Jurkat, Clone E6-1 (cell line): ENCODE data around the gene ATF6. TPM values are rescaled to one million over a fixed set of nuclear protein-coding genes. Genes with fewer than 3 reads are reported as not detected.
"Not testable (repeated sequence)": the region's sequence is repeated elsewhere in the genome, so short reads cannot be mapped to it uniquely, and the experiment has no call there.

Experiments used
- DNase-seq: peaks from one replicate; pipeline ENCODE4 v3.0.0-alpha.2; 2011; ENCODE audit warnings: low read depth, low spot score
- H3K4me3 ChIP-seq: 2 replicates; pipeline ENCODE4 v1.5.1; 2011; ENCODE audit warnings: mild to moderate bottlenecking, low read length, control low read depth, moderate library complexity
- polyA plus RNA-seq: library from polyadenylated mRNA; unstranded; fragments of >200 nt; gene quantifications from one replicate; pipeline ENCODE4 v1.2.1, GENCODE V29; 2012; ENCODE audit warnings: missing spikeins; ENCODE audit not compliant: insufficient read length, insufficient read depth

Gene ATF6, protein sequence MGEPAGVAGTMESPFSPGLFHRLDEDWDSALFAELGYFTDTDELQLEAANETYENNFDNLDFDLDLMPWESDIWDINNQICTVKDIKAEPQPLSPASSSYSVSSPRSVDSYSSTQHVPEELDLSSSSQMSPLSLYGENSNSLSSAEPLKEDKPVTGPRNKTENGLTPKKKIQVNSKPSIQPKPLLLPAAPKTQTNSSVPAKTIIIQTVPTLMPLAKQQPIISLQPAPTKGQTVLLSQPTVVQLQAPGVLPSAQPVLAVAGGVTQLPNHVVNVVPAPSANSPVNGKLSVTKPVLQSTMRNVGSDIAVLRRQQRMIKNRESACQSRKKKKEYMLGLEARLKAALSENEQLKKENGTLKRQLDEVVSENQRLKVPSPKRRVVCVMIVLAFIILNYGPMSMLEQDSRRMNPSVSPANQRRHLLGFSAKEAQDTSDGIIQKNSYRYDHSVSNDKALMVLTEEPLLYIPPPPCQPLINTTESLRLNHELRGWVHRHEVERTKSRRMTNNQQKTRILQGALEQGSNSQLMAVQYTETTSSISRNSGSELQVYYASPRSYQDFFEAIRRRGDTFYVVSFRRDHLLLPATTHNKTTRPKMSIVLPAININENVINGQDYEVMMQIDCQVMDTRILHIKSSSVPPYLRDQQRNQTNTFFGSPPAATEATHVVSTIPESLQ
- 15.0 TPM for polyA plus RNA-seq

GRCh38 chr1:161766102-161766981, at the start of gene ATF6:
TSS of gene ATF6 (plus strand) at chr1:161766320. CDS start at chr1:161766361, 41 bp downstream.
- H3K4me3 ChIP-seq: peak within 1 kb of the TSS; percentile 98
- peak; percentile 89 for DNase-seq

DNA sequence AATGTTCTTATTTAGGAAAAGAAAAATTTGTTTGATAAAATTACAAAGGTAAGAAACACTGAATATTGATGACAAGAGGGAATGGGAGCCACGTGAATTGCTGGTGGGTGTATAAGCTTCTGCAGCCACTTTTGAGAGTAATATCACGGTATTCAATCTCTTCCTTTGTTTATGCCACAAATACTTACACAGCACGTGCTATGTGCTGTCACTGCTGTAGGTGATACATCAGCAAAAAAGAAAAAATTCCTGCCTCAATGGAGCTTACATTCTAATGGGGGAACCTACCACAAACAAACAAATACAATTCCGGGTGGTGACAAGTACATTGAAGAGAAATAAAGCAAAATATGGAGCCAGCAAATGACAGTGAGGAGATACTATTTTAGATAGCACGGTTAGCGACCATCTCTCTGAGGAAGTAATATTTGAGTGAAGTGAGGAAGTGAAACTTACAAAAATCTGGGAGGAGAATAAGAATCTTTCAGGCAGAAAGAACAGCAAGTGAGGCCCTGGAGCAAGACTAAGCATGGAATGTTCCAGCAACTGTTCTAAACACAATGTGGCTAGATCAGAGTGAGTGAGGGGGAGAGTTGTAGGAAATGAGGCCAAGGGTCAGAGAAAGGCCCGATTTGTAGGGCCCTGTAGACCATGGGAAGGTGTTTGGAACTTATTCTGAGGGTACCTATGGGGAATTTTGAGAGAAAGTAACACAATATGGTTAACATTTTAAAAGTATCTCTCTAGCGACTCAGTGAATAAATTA, 47.4 kb upstream of the ATF6 start:
- no peak overlapping the region for H3K4me3 ChIP-seq
- DNase-seq: no peak

DNA sequence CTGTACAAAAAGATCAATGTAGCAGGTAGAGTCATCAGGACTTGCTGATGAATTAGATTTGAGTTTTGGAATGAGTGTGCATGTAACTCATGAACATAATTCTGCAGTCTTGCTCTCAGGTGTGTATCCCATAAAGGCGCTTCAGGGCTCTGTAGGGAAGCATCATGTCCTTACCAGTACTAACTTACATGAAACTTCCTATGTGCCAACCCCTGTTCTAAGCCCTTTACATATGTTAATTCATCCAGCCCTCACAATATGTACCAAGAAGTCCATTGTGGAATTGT, 46.9 kb upstream of the ATF6 start:
- H3K4me3 ChIP-seq: no peak overlapping the region
- no peak for DNase-seq

- H3K4me3 ChIP-seq: no peak overlapping the region
These were observed 45.7 kb upstream of the ATF6 start for GRCh38 chr1:161720422-161720821.

GRCh38 chr1:161720956-161721737, 45.0 kb upstream of the ATF6 start, which contains the start of gene FCRLB:
TSS of gene FCRLB (plus strand) at chr1:161721544. CDS start at chr1:161722673, 1,129 bp downstream.
- no peak within 1 kb of the TSS for H3K4me3 ChIP-seq

More at GRCh38 chr1:161720422-161720821, 45.7 kb upstream of the ATF6 start:
- no peak for DNase-seq

GRCh38 chr1:161721738-161722343, 44.3 kb upstream of the ATF6 start:
- no peak overlapping the region for H3K4me3 ChIP-seq
- DNase-seq: no peak

More at GRCh38 chr1:161720956-161721737, 45.0 kb upstream of the ATF6 start, which contains the start of gene FCRLB:
- DNase-seq: no peak

DNA sequence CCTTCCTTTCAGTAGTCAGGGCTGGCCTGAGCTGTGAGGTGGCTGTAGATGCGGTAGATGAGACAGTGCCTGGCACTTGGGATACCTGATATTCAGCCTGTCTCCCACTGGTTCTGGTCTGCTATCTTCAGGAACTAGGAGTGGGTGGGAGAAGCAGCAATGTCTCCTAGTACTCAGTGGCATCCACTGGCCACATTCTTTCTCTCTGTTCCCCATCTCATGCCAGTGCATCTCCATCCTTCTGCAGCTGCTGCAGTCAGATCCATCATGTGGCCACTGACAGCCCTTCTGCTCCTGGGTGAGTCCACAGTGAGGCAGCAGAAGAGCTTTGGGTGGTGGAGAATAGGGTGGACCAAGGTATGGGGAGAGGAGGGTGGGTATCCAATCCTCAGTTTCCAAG, 43.7 kb upstream of the ATF6 start:
- H3K4me3 ChIP-seq: no peak overlapping the region
- no peak for DNase-seq

- H3K4me3 ChIP-seq: no peak overlapping the region
- no peak for DNase-seq
These were observed 42.5 kb upstream of the ATF6 start for GRCh38 chr1:161723459-161724141.

GRCh38 chr1:161725258-161725907, 40.7 kb upstream of the ATF6 start:
- not testable (repeated sequence) for DNase-seq
- H3K4me3 ChIP-seq: peak overlapping the region; percentile 55; the same call in 1 of the 2 replicates

DNA sequence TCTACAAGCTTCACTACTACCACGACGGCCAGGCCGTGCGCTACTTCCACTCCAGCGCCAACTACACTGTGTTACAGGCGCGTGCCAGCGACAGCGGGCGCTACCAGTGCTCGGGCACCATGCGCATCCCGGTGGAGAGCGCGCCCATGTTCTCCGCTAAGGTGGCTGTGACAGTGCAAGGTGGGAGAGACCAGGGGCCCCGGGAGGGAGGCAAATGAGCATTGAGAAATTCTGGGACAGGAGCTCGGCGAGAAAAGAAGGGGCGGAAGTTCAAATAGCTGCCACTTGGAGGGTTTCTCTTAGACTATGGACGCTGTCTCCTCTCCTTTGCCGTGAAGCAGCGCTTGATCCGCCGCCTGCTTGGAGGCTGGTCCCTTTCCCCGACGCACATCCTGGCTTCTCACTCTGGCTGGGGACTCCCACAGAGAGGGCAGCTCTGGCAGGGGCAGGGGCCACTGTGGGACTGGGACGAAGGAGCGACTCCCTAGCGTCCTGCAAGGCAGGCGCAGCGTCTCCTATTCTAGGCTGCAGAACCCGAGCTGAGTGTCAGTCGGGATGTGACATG, 40.1 kb upstream of the ATF6 start:
- peak overlapping the region; percentile 55 for H3K4me3 ChIP-seq
- DNase-seq: no peak

DNA sequence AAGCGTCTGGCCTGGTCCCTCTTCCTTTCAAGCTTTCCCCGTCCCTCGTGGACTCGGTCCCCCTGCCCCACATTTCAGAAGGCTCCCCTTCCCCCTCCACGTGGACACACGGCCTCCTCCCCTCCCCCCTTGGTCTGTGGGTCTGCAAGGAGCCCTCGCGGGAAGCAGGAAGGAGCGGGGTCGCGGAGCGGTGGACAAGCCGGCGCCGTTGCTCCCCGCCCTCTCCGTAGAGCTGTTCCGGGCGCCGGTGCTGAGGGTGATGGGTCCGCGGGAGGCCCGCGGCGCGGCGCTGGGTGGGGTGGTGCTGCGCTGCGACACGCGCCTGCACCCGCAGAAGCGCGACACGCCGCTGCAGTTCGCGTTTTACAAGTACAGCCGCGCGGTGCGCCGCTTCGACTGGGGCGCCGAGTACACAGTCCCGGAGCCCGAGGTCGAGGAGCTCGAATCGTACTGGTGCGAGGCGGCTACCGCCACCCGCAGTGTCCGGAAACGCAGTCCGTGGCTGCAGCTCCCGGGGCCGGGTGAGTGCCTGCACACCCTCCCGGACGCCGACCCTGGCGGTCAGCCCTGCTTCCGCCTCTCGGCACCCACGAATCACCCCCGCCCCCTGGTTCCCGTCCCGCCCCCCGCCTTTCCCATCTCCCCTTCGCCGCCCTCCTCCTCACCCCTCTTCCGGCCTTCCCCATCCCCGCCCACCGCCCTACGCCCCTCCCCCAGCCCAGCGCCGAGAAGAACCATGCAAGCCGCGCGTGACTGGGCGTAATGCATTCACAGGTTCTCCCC, 39.5 kb upstream of the ATF6 start:
- DNase-seq: no peak
- H3K4me3 ChIP-seq: peak overlapping the region; percentile 55

- peak overlapping the region; percentile 55 for H3K4me3 ChIP-seq
- DNase-seq: peak; percentile 89
These were observed 38.7 kb upstream of the ATF6 start for GRCh38 chr1:161727256-161727924.

DNA sequence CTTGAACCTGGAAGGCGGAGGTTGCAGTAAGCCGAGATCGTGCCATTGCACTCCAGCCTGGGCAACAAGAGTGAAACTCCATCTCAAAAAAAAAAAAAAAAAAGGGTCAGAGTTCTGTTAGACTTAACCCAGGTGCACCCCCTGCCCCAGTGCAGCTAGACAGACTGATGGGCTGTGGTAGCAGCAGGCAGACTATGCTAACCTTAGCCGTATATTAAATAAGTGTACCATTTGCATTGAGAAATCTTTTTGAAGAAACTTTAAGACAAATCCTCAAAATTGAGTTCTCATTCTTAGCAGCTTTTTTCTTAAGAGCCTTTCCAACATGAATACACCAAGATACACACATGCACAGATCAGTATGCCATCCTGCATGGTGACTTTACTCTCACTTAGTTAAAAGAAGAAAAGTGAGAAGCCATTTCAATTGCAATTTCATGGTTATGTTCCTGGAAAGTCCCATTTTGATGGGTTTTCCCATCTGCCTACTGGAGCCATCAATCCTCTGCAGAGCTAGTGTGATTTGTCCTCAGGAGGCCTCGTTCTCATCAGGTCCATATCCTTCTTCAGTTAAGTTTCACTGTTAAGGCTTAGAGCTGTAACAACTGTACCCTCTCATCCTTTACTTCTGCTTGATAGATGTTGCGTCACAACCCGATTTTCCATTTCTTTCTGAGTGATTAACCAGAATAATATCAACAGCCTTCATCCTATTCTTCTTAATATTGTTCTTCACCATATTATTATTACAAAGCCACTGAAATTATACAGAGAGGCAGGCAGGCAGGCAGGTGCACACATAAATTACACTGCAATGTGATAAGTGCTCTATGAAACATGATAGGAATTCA, 37.5 kb upstream of the ATF6 start:
- DNase-seq: no peak
- H3K4me3 ChIP-seq: no peak overlapping the region

DNA sequence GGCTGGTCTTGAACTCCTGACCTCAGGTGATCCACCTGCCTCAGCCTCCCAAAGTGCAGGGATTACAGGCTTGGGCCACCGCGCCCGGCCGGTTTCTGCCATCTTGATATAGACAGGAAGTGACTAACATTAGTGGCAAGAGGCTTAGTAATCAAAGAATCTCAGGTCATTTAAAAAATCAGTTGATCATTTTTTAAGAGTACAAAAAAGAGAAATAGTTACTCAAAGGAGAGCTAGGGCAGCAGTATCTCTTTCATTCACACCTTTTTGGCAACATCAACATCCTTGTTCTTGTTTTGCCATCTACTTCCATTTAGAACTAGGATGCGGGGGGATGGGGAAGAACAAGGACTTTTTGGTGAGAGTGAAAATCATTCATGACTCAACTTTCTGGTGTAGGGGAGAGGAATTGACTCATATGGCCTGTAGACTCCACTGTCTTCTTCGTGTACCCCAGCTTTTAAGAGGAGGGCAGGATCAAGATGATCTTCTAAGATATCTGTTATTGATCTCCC, 36.0 kb upstream of the ATF6 start:
- H3K4me3 ChIP-seq: no peak overlapping the region
- no peak for DNase-seq
